Spleen (tissue), 7 donors: ENCODE results near the gene TNFRSF14.
"Not testable (repeated sequence)": the region's sequence is repeated elsewhere in the genome, so short reads cannot be mapped to it uniquely, and the experiment has no call there.

Experiments
- POLR2A ChIP-seq, 3 donors: fragments of 450-650 bp; IDR thresholded peaks; one replicate each; pipeline ENCODE4 v1.5.1; 2017; ENCODE audit warnings: antibody characterized with exemption in 3 of 3, mild to moderate bottlenecking in 1 of 3
- POLR2AphosphoS5 ChIP-seq, 3 donors: sonication (generic); formaldehyde crosslinking; IDR thresholded peaks; one replicate each; pipeline ENCODE4 v1.5.1; 2017; ENCODE audit warnings: antibody characterized with exemption in 3 of 3
- TF ChIP-seq, protein P1 (sequence below), 11 experiments: fragments of 200-600 bp in 7 of 11; fragments of 450-650 bp in 4 of 11; sonication (generic) in 4 of 11; IDR thresholded peaks in 8 of 11; conservative IDR thresholded peaks in 3 of 11; 1 replicate in 7 of 11; 2 replicates in 4 of 11; pipeline versions ENCODE4 v1.4.0 to v1.8.0; 2016 to 2021; ENCODE audit warnings: antibody characterized with exemption in 11 of 11, inconsistent platforms in 4 of 11, mild to moderate bottlenecking in 1 of 11
- donor health status: DM: no; HTN: no; CAD: no; lungs with moderate emphysema.
- donor health status: DM: no; HTN: no; CAD: no.
- donor health status: DM: no; HTN: no; CAD: no.

DNA sequence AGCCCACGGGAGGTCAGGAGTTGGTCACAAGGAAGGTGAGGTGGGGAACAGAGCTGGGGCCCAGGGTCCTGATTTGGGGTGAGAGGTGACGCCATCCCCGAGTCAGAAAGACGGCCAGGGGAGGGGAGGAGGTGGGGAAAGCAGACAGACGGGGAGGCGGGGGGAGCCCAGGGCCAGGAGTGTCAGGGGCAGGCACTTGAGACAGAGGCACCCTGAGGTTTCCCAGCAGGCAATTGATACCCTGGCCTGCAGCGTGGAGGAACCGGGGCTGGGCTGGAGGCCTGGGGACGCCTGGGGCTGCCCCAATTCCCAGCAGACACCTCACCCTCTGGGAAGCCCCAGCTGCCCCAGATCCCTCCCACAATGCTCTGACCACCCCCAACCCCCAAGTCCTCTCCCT is 3.1 kb upstream of the TNFRSF14 start:
- TF ChIP-seq POLR2AphosphoS5, POLR2A (IDR thresholded peaks at IDR 0.05): not testable (repeated sequence)
- TF ChIP-seq, protein P1, sequence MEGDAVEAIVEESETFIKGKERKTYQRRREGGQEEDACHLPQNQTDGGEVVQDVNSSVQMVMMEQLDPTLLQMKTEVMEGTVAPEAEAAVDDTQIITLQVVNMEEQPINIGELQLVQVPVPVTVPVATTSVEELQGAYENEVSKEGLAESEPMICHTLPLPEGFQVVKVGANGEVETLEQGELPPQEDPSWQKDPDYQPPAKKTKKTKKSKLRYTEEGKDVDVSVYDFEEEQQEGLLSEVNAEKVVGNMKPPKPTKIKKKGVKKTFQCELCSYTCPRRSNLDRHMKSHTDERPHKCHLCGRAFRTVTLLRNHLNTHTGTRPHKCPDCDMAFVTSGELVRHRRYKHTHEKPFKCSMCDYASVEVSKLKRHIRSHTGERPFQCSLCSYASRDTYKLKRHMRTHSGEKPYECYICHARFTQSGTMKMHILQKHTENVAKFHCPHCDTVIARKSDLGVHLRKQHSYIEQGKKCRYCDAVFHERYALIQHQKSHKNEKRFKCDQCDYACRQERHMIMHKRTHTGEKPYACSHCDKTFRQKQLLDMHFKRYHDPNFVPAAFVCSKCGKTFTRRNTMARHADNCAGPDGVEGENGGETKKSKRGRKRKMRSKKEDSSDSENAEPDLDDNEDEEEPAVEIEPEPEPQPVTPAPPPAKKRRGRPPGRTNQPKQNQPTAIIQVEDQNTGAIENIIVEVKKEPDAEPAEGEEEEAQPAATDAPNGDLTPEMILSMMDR (IDR thresholded peaks at IDR 0.05 in 8 of 11, conservative IDR thresholded peaks at IDR 0.05 in 3 of 11): not testable (repeated sequence)
